ENCODE measurements around the gene TUBA1C. TPM values are rescaled to one million over a fixed set of nuclear protein-coding genes. Genes with fewer than 3 reads are reported as not detected.

TUBA1C gene
- total and polyA plus RNA-seq, 2 of the 4 experiments (the other 2 are of a cell fraction) = 1,420 to 2,555 TPM

GRCh38 chr12:49263400-49263763 lies 1.5 kb upstream of the TUBA1C start:
- no peak for ATAC-seq (ENCODE audit: low read depth)
- Histone ChIP-seq H3K23ac (ENCODE audit: low read depth, low read length) (peak overlapping the region; percentile 9; the same call in 1 of the 2 replicates), H2BK5ac (ENCODE audit: low read depth, low read length, poor library complexity, severe bottlenecking) (peak overlapping the region; percentile 40), H3K79me1 (ENCODE audit: low read depth in 1 of 2, low read length in 2 of 2) (peaks cover 8 to 61% of the 10 kb centered on the region in 2 experiments; a peak in 3 of 4 replicates), H3K9me1 (ENCODE audit: insufficient read depth, low read length) (peaks cover 20% of the 10 kb centered on the region), H4K91ac (ENCODE audit: insufficient read depth, low read depth, low read length) (peak overlapping the region; percentile 33; the same call in 1 of the 2 replicates), H3K4me3 (ENCODE audit: insufficient read depth, low read depth, low read length) (no peak overlapping the region), H4K20me1 (ENCODE audit: insufficient read depth, low read length) (peaks cover 39% of the 10 kb centered on the region), H3K4ac (ENCODE audit: low read depth, low read length) (peak overlapping the region; percentile 35; the same call in 1 of the 2 replicates), H2AK9ac (replicated peaks; ENCODE audit: low read depth, low read length, poor library complexity) (no peak overlapping the region), H2AFZ (replicated peaks; ENCODE audit: low read length, poor library complexity) (no peak overlapping the region), H3K27ac (ENCODE audit: insufficient read depth, low read length) (no peak overlapping the region), H4K5ac (ENCODE audit: low read depth, low read length) (no peak overlapping the region), H4K8ac (ENCODE audit: low read depth in 2 of 2, low read length in 2 of 2) (peak overlapping the region in 1 of 2 experiments; percentile 30; a peak in 2 of 4 replicates), H2AK5ac (ENCODE audit: low read depth, low read length) (peak overlapping the region; percentile 83; the same call in 1 of the 2 replicates), H3K9ac (ENCODE audit: low read depth, low read length) (no peak overlapping the region), H3K9me3 (ENCODE audit: control insufficient read depth, insufficient read depth, low read length) (no peaks in the 10 kb centered on the region), H3K18ac (ENCODE audit: low read depth, low read length) (no peak overlapping the region), H2BK15ac (ENCODE audit: low read depth, low read length) (peak overlapping the region; percentile 64; the same call in 1 of the 3 replicates), H3K4me2 (ENCODE audit: low read depth, low read length) (peak overlapping the region; percentile 39; the same call in 1 of the 2 replicates), H3K56ac (ENCODE audit: extremely low read depth, insufficient read depth, low read length) (no peak overlapping the region), H2BK120ac (ENCODE audit: low read depth, low read length) (peak overlapping the region; percentile 13; the same call in 1 of the 2 replicates), H3K36me3 (ENCODE audit: control insufficient read depth, insufficient read depth, low read length) (peaks cover 10% of the 10 kb centered on the region), H3K4me1 (ENCODE audit: control insufficient read depth, insufficient read depth, low read length) (peaks cover 22% of the 10 kb centered on the region), H3K14ac (replicated peaks; ENCODE audit: low read depth, low read length) (0 out of 2 replicates have a peak overlapping the region, but pooled peaks have one; percentile 54), H3K27me3 (ENCODE audit: control insufficient read depth, insufficient read depth, low read length) (no peaks in the 10 kb centered on the region), H2BK20ac (ENCODE audit: low read depth, low read length) (0 out of 2 replicates have a peak overlapping the region, but pooled peaks have one; percentile 5)
- TF ChIP-seq CHD1 (IDR thresholded peaks at IDR 0.05; ENCODE audit: low read depth, low read length) = no peak
- no peak for TF ChIP-seq RFX5 (IDR thresholded peaks at IDR 0.05; ENCODE audit: low read depth, low read length)
- no peak for TF ChIP-seq ELK1 (IDR thresholded peaks at IDR 0.05; ENCODE audit: borderline replicate concordance, low read depth, low read length)
- no peak for TF ChIP-seq MAFK (IDR thresholded peaks at IDR 0.05; ENCODE audit: low read depth, low read length)
- TF ChIP-seq CEBPB (IDR thresholded peaks at IDR 0.05; ENCODE audit: low read depth, low read length) = no peak
- no peak for TF ChIP-seq MAZ (IDR thresholded peaks at IDR 0.05; ENCODE audit: borderline replicate concordance, low read depth, low read length)
- TF ChIP-seq FOS (IDR thresholded peaks at IDR 0.05; ENCODE audit: low read depth, low read length) = no peak
- no peak for TF ChIP-seq CTCF (conservative IDR thresholded peaks at IDR 0.05; ENCODE audit: low read depth, low read length)
- no peak for TF ChIP-seq MXI1 (IDR thresholded peaks at IDR 0.05; ENCODE audit: borderline replicate concordance, low read depth, low read length)
- no peak for TF ChIP-seq USF2 (IDR thresholded peaks at IDR 0.05; ENCODE audit: low read depth, low read length)
- TF ChIP-seq BHLHE40 (IDR thresholded peaks at IDR 0.05; ENCODE audit: low read depth, low read length) = no peak
- no peak for TF ChIP-seq POLR2A (IDR thresholded peaks at IDR 0.05; ENCODE audit: low read depth, low read length)
- no peak for TF ChIP-seq RAD21 (IDR thresholded peaks at IDR 0.05; ENCODE audit: low read length)
- TF ChIP-seq NFE2L2 (IDR thresholded peaks at IDR 0.05; ENCODE audit: low read depth, low read length) = no peak
- TF ChIP-seq RCOR1 (IDR thresholded peaks at IDR 0.05; ENCODE audit: insufficient replicate concordance, low read length) = no peak
- no peak for TF ChIP-seq SMC3 (IDR thresholded peaks at IDR 0.05; ENCODE audit: low read depth, low read length)
- dilution Hi-C loops (cut with HindIII; ENCODE audit: low sequenced_read_pairs, unreplicated experiment) (no loop called here), in situ Hi-C loops (cut with MboI; ENCODE audit: low sequenced_read_pairs) (no loop called here), intact Hi-C loops (cut with micrococcal nuclease) (loop anchor here (10.0 kb wide), 1 partner anchor 129 kb away; the partner anchor contains the start of gene TUBA1B)
- no CpG with 5 or more reads among the region's 5 CpGs for whole genome bisulfite sequencing, 2 experiments (ENCODE audit: extremely low coverage in 2 of 2, insufficient read length in 1 of 2)
- no TSS peak for BruUV-seq (replicated peaks)
- CTCF ChIA-PET = interaction anchor here (0.8 to 1.1 kb wide), 2 partner anchors 20 to 84 kb away, joined by 3 to 4 read pairs; no protein-coding TSS in a partner anchor
- POLR2A ChIA-PET (ENCODE audit: unreplicated experiment) = no interaction called here
- DNase-seq = no peak

Measured in IMR-90 (cell line).